HG03039 (cell line): Measurements from ENCODE around the gene ARPP19.
"Not testable (repeated sequence)": the region's sequence is repeated elsewhere in the genome, so short reads cannot be mapped to it uniquely, and the experiment has no call there.

Experiments used
- ATAC-seq: cut with Tn5 transposase; IDR thresholded peaks from one replicate; pipeline ENCODE4 v1.9.1; 2021; ENCODE audit warnings: mild to moderate bottlenecking, moderate library complexity; ENCODE audit not compliant: unreplicated experiment

The ARPP19 gene

GRCh38 chr15:52568601-52569585 is at the start of gene ARPP19:
Gene ARPP19 (minus strand): TSS chr15:52569030. CDS start chr15:52568892, 138 bp downstream.
- peak; percentile 52 for ATAC-seq

GRCh38 chr15:52617026-52617425 is 48.2 kb upstream of the ARPP19 start:
- ATAC-seq: no peak

GRCh38 chr15:52615302-52615701 is 46.5 kb upstream of the ARPP19 start:
- no peak for ATAC-seq

GRCh38 chr15:52609593-52609992 is 40.8 kb upstream of the ARPP19 start:
- no peak for ATAC-seq

- no peak for ATAC-seq
These were observed 15.6 kb upstream of the ARPP19 start for GRCh38 chr15:52584414-52584813.

- ATAC-seq: no peak
These were observed 11.0 kb upstream of the ARPP19 start for GRCh38 chr15:52579852-52580251.

GRCh38 chr15:52576692-52577091 is 7.9 kb upstream of the ARPP19 start:
- no peak for ATAC-seq

- ATAC-seq: not testable (repeated sequence)
These were observed 6.7 kb upstream of the ARPP19 start for GRCh38 chr15:52575573-52575972.

GRCh38 chr15:52575072-52575471 is 6.2 kb upstream of the ARPP19 start:
- no peak for ATAC-seq

- not testable (repeated sequence) for ATAC-seq
These were observed 5.8 kb upstream of the ARPP19 start for GRCh38 chr15:52574623-52575022.

GRCh38 chr15:52567871-52568600 is 794 bp downstream of the ARPP19 start:
- ATAC-seq: no peak

GRCh38 chr15:52566889-52567288 is 1.9 kb downstream of the ARPP19 start:
- no peak for ATAC-seq

- ATAC-seq: peak; percentile 29
These were observed 3.1 kb downstream of the ARPP19 start for GRCh38 chr15:52565417-52566358.

GRCh38 chr15:52563501-52564060 is 5.2 kb downstream of the ARPP19 start:
- no peak for ATAC-seq

GRCh38 chr15:52559575-52559974 is 9.3 kb downstream of the ARPP19 start:
- ATAC-seq: no peak

- ATAC-seq: no peak
These were observed 9.8 kb downstream of the ARPP19 start for GRCh38 chr15:52559022-52559421.

- ATAC-seq: peak; percentile 75
These were observed 10.6 kb downstream of the ARPP19 start for GRCh38 chr15:52558196-52558595.

GRCh38 chr15:52557274-52557641 is 11.6 kb downstream of the ARPP19 start:
- ATAC-seq: no peak

- ATAC-seq: no peak
These were observed 12.1 kb downstream of the ARPP19 start for GRCh38 chr15:52556524-52557273.

GRCh38 chr15:52552303-52552702 is 16.5 kb downstream of the ARPP19 start:
- no peak for ATAC-seq
